HG02571 (cell line): Measurements from ENCODE around the gene RTP5.
A peak's percentile ranks its signal among the peaks of the same experiment; 100 is the strongest.
"Not testable (repeated sequence)": the region's sequence is repeated elsewhere in the genome, so short reads cannot be mapped to it uniquely, and the experiment has no call there.

ENCODE experiments used
- ATAC-seq: cut with Tn5 transposase; IDR thresholded peaks from one replicate; pipeline ENCODE4 v1.9.1; 2021; ENCODE audit warnings: mild to moderate bottlenecking, moderate library complexity; ENCODE audit not compliant: unreplicated experiment

Gene RTP5

DNA sequence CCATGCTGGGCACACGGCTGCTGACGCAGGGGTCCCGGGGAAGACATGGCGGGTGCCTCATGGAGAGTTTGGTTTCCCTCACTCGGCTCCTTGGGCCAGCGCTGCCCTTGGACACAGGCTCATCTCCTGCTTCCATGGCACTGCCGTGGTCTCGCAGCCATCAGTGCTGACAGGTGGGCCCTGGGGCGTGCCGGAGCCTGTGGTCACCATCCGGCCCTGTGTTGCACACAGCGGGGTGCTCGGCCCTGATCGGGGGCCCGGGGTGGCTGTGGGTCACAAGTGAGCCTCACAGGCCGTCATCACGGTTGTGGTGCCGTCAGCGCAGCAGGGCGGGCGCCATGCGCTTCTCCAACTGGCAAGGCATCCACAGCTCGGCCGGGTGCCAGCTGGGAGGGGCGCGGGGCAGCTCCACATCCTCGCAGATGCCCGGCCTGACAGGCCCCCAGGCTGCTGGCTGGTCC, 582 bp downstream of the RTP5 start:
- no peak for ATAC-seq

- no peak for ATAC-seq
These were observed 1.3 kb downstream of the RTP5 start for GRCh38 chr2:241870611-241871537.

DNA sequence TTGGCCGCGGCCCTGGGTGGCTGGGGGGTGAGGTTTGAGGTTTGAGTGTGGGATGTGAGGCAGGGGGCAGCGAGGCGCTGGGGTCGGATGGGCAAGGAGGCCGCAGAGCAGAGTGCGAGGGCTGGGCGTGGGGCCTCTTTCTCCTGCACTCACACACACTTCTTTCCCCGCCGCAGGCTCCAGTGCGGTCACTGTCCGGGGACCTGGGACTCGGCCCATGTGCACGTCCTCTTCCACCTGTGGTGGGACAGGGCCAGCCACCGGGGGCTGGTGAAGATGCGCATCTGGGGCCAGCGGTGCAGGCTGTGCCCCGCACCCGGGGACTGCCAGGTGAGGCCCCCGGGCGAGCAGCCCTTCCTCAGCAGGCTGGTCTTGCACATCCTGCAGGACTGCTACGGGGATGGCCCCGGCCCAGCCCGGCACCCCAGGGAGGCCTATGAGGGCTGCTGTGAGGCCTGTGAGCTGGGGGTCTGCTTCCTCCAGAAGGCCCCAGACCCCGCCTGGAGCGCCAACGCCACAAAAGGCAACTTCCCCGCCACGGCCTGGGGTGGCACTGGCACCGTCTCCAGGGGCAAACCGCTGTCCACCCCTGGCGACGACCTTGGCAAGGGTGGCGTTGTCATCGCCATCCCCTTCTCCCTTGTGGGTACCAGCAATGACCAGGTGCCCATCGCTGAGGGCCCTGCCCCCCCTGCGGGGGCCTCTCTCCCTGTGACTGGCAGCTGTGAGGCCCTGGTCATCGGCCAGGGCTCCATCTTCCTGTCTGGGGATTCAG, 2.2 kb downstream of the RTP5 start:
- no peak for ATAC-seq

- ATAC-seq = no peak
These were observed 2.7 kb downstream of the RTP5 start for GRCh38 chr2:241872313-241872642.

- ATAC-seq = no peak
These were observed 3.7 kb downstream of the RTP5 start for GRCh38 chr2:241873081-241873802.

DNA sequence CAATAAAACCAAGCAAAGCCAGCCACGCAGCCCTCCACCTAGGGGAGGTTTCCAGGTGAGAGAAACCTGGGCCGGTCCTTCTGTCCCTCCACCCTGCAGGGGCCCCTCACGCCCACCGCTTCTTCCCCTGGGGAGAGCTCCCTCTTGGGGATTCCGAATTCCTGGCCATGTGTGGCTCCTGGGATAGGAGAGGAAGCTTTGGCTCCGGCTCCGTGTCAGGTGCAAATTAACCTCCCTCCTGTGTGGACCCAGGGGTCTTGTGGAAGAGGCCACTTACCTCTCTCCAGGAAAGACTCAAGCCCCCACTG, 4.2 kb downstream of the RTP5 start:
- no peak for ATAC-seq

DNA sequence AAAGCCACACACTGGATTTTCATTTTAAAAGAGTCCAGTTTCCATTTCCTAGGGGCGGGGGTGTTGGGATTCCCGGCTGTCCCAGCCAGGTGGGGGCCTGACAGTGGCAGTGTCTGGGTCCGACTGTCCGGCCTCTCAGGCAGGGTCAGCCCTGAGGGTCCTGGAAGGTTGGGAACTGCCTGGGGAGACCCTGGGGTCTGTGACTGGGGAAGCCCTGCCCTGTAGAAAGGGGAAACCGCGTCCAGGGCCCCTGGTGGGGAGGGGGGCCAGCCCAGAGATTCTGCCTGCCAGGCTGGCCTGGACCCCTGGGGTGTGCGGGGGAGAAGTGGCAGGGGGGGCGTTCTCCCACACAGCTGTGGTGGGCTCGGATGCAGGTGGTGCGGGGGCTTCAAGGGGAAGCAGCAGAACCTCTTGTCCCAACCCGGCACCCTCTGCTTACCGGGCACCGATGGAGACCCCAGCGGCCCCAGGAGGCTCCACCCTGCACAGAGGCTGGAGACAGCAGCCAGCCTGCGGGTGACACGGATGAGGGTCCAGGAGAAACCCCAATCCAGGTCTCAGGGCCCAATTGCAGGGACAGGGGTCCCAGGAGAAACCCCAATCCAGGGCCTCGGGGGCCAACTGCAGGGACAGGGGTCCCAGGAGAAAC, 4.9 kb downstream of the RTP5 start:
- ATAC-seq = no peak

GRCh38 chr2:241875754-241876527, 6.4 kb downstream of the RTP5 start:
- not testable (repeated sequence) for ATAC-seq

- ATAC-seq = no peak
These were observed 7.1 kb downstream of the RTP5 start for GRCh38 chr2:241876528-241877196.

GRCh38 chr2:241877197-241877685, 7.7 kb downstream of the RTP5 start:
- no peak for ATAC-seq

- no peak for ATAC-seq
These were observed 8.8 kb downstream of the RTP5 start for GRCh38 chr2:241877989-241878970.

DNA sequence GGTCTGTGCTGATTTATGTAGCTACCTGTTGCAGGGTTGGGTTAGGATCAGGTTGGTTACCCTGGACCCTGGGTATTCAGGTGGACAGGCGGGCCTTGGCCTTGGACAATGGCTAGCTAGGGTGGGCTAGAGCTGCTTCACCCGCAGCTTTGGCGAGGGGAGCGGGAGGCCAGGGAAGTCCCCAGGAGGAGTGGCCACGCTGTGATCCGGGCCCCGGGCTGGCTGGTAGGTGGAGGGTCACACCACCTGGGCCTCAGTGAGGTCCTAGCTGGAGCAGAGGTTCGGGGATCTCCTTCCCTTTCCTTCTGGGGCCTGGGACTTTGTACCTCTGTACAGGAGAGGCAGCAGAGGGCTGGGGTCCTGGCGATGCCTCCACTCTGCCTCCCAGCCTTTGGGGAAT, 9.8 kb downstream of the RTP5 start:
- ATAC-seq = no peak

GRCh38 chr2:241880311-241881073, 11.0 kb downstream of the RTP5 start:
- no peak for ATAC-seq

DNA sequence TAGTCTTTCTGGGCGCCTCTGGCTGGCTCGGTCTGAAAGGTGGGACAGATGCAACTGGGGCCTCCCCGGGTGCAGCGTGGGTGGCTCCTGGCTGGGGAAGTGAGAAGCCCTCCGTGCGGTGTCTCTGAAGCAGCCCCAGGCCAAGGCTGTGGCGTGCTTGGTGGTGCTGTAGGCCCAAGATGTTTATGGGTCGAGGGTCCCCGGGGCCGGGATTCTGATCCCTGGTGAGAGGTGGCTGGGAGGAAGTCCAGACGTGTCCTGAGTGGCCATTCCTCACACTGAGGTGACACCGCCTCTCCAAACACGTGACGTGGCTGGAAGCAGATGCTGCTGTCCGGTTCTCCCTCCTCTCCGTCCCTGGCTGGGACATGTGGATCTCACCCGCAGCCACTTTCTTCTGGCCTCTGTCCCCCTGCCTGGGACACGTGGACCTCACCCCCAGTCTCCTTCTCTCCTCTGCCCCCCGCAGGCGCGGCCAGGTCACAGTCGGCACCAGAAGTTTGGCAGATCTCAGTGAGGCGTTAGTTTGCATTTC, 12.6 kb downstream of the RTP5 start:
- ATAC-seq = peak; percentile 64

DNA sequence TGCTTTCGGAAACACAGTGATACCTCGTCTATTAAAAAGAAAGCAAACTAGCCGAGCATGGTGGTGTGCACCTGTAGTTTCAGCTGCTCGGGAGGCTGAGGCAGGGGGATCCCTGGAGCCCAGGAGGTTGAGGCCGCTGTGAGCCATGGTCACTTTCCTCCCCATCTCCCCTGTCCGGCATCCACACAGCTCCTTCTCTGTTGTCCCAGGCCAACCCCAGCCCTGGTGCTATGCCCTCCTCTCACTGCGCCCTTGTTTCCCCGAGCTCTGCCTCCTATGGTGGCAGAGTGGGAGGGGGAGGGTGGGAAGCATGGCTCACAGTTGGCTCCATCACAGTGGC, 15.4 kb downstream of the RTP5 start:
- no peak for ATAC-seq

DNA sequence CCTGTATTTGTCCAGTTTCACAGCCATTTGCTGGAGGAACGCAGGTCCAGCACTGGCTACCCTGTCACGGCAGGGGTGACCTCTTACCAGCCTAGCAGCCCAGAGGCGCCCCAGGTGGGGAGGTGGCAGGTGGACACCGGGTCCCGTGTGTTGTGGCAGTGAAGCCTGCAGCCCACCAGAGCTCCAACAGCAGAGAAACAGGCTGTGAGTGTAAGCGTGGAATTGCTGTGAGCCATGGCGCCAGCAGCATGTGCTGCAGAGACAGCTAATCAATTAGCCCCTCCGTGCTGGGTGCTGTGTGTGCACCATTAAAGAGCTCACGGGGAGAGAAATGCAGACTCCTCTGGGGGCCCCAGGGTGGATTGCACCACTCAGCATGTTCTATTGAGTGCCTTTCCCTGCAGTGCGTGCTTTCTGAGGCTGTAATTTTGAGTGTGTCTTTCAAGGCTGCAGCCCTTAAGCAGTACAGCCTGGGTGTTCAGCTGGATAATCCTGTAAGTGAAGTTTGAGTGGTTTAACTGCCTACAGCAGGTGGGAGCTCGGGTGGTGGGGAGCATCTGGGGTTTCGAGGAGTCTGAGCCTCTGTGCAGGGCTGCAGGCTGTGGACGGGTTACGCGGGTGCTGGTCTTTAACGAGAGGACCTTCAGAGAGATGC, 15.9 kb downstream of the RTP5 start:
- no peak for ATAC-seq
